ENCODE results near the gene NUP98.
"Not testable (repeated sequence)": the region's sequence is repeated elsewhere in the genome, so short reads cannot be mapped to it uniquely, and the experiment has no call there.

The NUP98 gene

DNA sequence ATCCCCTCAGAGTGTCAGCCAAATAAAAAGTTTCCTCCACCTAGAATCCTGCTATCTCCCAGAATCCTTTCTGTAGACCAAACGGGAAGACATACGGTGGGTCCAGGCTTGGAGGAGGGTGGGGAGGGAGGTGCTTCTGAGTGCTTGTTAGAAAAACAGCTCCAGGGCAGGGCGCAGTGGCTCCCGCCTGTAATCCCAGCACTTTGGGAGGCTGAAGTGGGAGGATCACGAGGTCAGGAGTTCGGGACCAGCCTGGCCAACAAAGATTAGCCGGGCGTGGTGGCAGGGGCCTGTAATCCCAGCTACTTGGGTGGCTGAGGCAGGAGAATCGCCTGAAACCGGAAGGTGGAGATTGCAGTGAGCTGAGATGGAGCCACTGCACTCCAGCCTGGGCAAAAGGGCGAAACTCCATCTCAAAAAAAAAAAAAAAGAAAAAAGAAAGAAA is 154.2 kb downstream of the NUP98 start:
- DNase-seq, result not testable (repeated sequence)

DNA sequence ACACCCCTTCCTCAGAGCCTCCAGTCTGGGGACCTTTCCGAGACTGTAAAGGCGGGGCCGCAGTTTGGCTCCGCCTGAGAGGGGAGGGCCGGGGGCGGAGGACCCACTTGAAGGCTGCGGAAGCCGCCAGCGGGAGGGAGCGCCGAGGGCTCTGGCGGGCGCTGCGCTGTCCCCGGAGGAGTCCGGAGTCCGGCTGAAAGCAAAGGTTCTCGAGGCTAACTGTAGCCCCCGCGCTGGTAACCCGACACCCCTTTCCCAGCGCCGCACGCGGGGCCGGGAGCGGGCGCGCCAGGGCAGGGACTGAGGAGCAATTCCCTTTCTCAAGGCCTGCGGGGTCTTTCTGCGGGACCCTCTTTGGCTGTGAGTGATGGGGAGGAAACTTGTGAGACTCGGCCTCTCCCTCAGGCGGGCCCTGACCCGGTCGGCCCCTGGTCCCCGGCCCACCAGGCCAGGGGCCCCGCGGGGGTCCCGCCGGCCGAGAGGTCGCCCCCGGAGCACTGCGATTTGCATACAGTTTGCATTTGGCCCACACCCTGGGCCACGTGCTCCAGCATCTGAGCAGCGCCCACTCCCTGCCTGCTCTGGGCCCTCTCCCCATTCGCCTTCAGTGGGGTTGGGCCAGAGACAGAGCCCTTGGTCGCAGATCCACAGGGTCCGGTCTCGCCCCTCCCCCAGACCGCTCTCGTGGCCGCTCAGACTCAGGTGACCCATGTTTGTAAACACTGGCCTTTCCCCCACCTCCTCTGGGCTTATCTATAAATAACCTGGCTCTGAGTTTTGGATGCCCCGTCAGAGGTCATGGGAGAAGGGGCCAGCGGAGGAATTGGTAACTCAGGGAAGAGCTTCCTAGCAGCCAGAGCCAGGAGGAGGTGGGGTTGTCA is 155.0 kb downstream of the NUP98 start:
- DNase-seq, result peak in 14 of 58 donors; percentile 2 to 39 (median 12)

DNA sequence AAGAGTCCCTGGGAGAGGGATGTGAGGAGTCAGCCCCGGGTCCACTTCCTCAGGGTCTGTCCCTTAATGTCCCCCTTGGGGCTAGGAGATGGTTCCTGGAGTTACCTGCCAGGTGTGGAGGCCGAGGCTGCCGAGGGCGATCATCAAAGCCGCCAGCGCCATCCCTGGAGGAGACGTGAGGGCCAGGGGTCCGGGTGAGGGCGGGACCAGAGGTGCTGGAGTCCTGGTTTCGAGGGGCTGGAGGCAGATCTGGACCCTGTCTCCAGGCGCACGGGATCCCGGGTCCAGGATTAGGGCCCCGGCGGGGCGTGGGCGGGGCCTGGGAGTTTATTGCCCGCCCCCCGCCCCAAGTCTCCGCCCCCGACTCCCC is 155.7 kb downstream of the NUP98 start, which contains the start of gene ART5:
TSS of gene ART5 (minus strand) at position 292 of the 370 bp plus-strand sequence. CDS start at position 162, 130 bp downstream.
- peak in 1 of 58 donors; percentile 7 for DNase-seq

- DNase-seq, result no peak
These were observed 156.2 kb downstream of the NUP98 start for GRCh38 chr11:3641191-3641590.

DNA sequence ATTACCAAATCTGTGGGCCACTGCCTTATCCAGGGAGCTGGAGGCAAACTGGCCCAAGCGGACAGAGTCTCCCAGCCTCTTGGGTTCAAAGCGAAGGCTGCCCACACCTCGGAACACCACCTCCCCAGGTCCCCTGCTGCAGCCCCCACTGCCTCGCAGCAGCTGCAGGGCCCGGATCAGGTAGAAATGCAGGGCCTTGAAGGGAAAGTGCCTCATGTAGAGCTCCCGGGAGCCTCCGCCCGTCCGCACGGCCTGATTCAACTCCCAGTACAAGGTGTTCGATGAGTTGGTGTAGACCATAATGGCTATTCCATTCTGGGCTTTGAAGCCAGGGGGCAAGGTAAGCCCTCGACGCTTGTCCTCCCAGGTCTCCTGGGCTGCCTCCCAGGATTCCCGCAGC is 157.5 kb downstream of the NUP98 start:
- no peak for DNase-seq

- DNase-seq, result no peak
These were observed 158.8 kb downstream of the NUP98 start for GRCh38 chr11:3638513-3638912.

GRCh38 chr11:3637201-3637600 is 160.2 kb downstream of the NUP98 start:
- no peak for DNase-seq

DNA sequence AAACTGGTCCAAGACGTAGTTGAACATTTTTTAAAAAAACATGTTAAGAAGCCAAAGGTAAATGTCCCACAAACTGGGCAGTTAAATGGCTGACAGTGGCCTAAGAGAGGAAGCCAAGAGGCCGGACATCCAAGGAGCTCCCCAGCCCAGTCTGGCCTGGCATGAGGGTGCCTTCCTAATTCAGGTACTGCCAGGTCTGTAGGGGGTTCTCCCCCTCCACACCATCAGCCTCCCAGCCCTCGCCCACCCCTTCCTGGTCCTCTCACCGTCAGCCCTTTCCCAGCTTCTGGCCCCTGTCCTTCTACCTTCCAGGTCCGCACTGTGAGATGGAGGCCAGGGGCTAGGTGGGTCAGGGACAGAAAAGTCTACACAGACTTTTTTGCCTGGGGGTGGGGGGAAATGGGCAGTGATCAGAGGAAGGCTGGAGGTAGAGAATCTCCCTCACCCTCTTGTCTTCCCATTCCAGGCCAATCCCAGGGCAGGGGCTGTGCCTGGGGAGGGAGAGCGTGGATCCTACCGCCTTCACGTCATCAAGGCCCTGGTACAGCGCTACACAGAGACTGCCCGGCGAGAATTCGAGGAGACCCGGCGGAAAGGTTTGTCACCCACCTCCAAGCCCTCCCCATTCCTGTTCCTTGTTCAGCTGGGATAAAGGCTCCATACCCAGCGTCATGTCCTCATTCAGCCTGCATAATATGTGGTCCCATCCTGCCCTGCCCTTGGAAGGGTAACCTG is 161.5 kb downstream of the NUP98 start:
- no peak for DNase-seq

DNA sequence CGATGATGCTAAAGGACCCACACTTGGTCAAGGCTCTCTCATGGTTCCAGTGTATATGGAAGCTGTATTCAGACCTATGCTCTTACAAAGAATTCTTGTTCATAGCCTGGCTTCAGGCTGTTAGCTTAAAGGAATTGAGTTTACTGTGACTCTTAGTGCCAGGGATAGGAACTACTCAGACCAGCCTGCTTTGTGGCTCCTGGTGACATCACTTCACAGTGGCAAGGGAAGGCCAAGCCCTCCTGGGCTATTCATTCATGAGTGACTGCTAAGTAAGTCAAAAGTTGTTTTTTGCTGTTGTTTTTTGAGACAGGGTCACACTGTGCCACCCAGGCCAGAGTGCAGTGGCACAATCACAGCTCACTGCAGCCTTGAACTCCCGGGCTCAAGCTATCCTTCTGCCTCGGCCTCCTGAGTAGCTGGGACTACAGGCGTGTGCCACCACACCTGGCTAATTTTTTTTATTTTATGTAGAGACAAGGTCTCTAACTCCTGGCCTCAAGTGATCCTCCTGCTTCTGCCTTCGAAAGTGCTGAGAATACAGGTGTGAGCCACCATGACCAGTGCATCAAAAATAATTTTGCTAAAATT is 165.2 kb downstream of the NUP98 start:
- no peak for DNase-seq

- DNase-seq, result no peak
These were observed 166.0 kb downstream of the NUP98 start for GRCh38 chr11:3631331-3631730.

GRCh38 chr11:3627291-3627690 is 170.1 kb downstream of the NUP98 start:
- DNase-seq, result no peak

DNA sequence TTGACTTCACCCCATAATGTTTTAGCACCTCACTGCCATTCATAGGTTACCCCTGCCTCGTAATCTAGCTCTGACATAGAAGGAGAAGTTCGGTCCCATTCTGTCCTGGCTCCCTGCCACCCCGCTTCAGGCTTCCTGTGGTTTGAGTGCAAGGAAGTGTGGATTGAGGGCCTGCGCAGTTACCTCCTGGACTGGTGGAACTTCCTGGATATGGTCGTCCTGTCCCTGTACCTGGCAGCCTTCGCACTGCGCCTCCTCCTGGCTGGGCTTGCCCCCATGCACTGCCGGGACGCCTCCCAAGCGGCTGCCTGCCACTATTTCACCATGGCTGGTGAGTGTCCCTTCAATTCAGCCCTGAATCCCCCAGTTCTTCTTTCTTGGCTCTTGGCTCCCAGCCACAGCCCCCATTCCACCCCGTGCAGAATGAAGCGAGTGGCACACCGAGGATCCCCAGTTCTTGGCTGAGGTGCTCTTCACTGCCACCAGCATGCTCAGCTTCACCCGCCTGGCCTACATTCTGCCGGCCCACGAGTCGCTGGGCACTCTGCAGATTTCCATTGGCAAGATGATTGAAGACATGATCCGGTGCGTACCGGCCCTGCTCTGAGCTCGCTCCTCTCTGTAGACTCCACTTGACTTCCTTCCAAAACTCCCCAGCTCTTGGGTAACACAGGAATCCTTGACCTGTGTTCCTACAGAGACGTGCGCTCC is 170.9 kb downstream of the NUP98 start:
- peak in 16 of 58 donors; percentile 2 to 42 (median 16) for DNase-seq
